ENCODE data around the gene TEX11. TPM values are rescaled to one million over a fixed set of nuclear protein-coding genes. Genes with fewer than 3 reads are reported as not detected.
"Not testable (repeated sequence)": the region's sequence is repeated elsewhere in the genome, so short reads cannot be mapped to it uniquely, and the experiment has no call there.

TEX11 gene
- total RNA-seq, 1 donor from 2014 or later: not detected

GRCh38 chrX:70774223-70774622 lies 134.3 kb downstream of the TEX11 start:
- intact Hi-C loops (cut with DNase I): no loop called here
- no peak for DNase-seq (ENCODE audit: low spot score)
- ATAC-seq: no peak

- intact Hi-C loops (cut with DNase I): no loop called here
- no peak for DNase-seq (ENCODE audit: low spot score)
These were observed 138.8 kb downstream of the TEX11 start for GRCh38 chrX:70769659-70770227.

GRCh38 chrX:70762285-70762684 lies 146.2 kb downstream of the TEX11 start:
- ATAC-seq: no peak
- intact Hi-C loops (cut with DNase I): no loop called here
- no peak for DNase-seq (ENCODE audit: low spot score)

More at GRCh38 chrX:70769659-70770227, 138.8 kb downstream of the TEX11 start:
- ATAC-seq: no peak

- no peak for DNase-seq (ENCODE audit: low spot score)
- intact Hi-C loops (cut with DNase I): no loop called here
- ATAC-seq: no peak
These were observed 152.7 kb downstream of the TEX11 start for GRCh38 chrX:70755850-70756249.

GRCh38 chrX:70754169-70754848 lies 154.2 kb downstream of the TEX11 start:
- intact Hi-C loops (cut with DNase I): no loop called here
- no peak for DNase-seq (ENCODE audit: low spot score)
- no peak for ATAC-seq

- DNase-seq (ENCODE audit: low spot score); intact Hi-C loops (cut with DNase I); ATAC-seq: not testable (repeated sequence)
These were observed 174.7 kb downstream of the TEX11 start for GRCh38 chrX:70733774-70734173.

GRCh38 chrX:70727961-70728360 lies 180.6 kb downstream of the TEX11 start:
- intact Hi-C loops (cut with DNase I); DNase-seq (ENCODE audit: low spot score); ATAC-seq: not testable (repeated sequence)

- ATAC-seq (no peak), DNase-seq (ENCODE audit: low spot score) (no peak)
- intact Hi-C loops (cut with DNase I): no loop called here
These were observed 187.8 kb downstream of the TEX11 start for GRCh38 chrX:70720721-70721120.

GRCh38 chrX:70711336-70711735 lies 197.2 kb downstream of the TEX11 start:
- ATAC-seq; intact Hi-C loops (cut with DNase I); DNase-seq (ENCODE audit: low spot score): not testable (repeated sequence)

- DNase-seq (ENCODE audit: low spot score) (no peak), ATAC-seq (no peak)
- intact Hi-C loops (cut with DNase I): no loop called here
These were observed 214.0 kb downstream of the TEX11 start for GRCh38 chrX:70694339-70695122.

GRCh38 chrX:70679455-70679854 lies 229.1 kb downstream of the TEX11 start:
- ATAC-seq; DNase-seq (ENCODE audit: low spot score); intact Hi-C loops (cut with DNase I): not testable (repeated sequence)

GRCh38 chrX:70675284-70675683 lies 233.2 kb downstream of the TEX11 start:
- ATAC-seq: no peak
- intact Hi-C loops (cut with DNase I): no loop called here
- no peak for DNase-seq (ENCODE audit: low spot score)

GRCh38 chrX:70672326-70672725 lies 236.2 kb downstream of the TEX11 start:
- no peak for DNase-seq (ENCODE audit: low spot score)
- no peak for ATAC-seq
- intact Hi-C loops (cut with DNase I): no loop called here

- DNase-seq (ENCODE audit: low spot score) (no peak), ATAC-seq (no peak)
- intact Hi-C loops (cut with DNase I): no loop called here
These were observed 239.4 kb downstream of the TEX11 start for GRCh38 chrX:70669120-70669519.

- ATAC-seq: no peak
- DNase-seq (ENCODE audit: low spot score): no peak
- intact Hi-C loops (cut with DNase I): no loop called here
These were observed 243.8 kb downstream of the TEX11 start for GRCh38 chrX:70664726-70665125.

- ATAC-seq; DNase-seq (ENCODE audit: low spot score); intact Hi-C loops (cut with DNase I): not testable (repeated sequence)
These were observed 247.4 kb downstream of the TEX11 start for GRCh38 chrX:70661124-70661523.

- DNase-seq (ENCODE audit: low spot score); ATAC-seq; intact Hi-C loops (cut with DNase I): not testable (repeated sequence)
These were observed 251.0 kb downstream of the TEX11 start for GRCh38 chrX:70657546-70657945.

- intact Hi-C loops (cut with DNase I): no loop called here
- no peak for DNase-seq (ENCODE audit: low spot score)
- no peak for ATAC-seq
These were observed 252.2 kb downstream of the TEX11 start for GRCh38 chrX:70656304-70656703.

- ATAC-seq; DNase-seq (ENCODE audit: low spot score); intact Hi-C loops (cut with DNase I): not testable (repeated sequence)
These were observed 260.6 kb downstream of the TEX11 start for GRCh38 chrX:70647910-70648309.

- no peak for DNase-seq (ENCODE audit: low spot score)
- ATAC-seq: no peak
- intact Hi-C loops (cut with DNase I): no loop called here
These were observed 272.3 kb downstream of the TEX11 start for GRCh38 chrX:70636218-70636617.
